Measurements from ENCODE around the gene SLC6A3.

DNA sequence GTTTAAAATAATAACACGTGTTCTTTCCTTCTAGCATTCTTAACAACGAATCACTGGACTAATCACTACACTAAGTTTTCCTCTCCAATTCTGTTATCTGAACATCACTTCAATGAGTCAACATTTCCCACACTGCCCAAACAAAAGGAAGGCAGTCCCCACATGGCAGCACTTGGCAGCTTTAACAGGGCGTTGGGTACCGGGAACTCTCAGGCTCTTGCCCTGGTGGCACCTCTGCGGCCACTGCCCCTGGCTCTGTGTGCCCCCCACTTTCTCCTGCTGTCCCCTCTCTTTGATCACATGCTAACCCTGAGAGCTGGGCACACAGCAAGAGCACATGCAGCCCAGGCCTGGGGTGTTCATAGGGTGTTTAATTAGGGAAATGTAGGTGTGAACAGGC is 15.7 kb downstream of the SLC6A3 start:
- TF ChIP-seq, protein P1, sequence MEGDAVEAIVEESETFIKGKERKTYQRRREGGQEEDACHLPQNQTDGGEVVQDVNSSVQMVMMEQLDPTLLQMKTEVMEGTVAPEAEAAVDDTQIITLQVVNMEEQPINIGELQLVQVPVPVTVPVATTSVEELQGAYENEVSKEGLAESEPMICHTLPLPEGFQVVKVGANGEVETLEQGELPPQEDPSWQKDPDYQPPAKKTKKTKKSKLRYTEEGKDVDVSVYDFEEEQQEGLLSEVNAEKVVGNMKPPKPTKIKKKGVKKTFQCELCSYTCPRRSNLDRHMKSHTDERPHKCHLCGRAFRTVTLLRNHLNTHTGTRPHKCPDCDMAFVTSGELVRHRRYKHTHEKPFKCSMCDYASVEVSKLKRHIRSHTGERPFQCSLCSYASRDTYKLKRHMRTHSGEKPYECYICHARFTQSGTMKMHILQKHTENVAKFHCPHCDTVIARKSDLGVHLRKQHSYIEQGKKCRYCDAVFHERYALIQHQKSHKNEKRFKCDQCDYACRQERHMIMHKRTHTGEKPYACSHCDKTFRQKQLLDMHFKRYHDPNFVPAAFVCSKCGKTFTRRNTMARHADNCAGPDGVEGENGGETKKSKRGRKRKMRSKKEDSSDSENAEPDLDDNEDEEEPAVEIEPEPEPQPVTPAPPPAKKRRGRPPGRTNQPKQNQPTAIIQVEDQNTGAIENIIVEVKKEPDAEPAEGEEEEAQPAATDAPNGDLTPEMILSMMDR (IDR thresholded peaks at IDR 0.05) = no peak
- no peak for TF ChIP-seq POLR2A (IDR thresholded peaks at IDR 0.05)

Data from uterus (tissue), 2 donors.